ENCODE measurements around the gene CRHR2.

The CRHR2 gene

DNA sequence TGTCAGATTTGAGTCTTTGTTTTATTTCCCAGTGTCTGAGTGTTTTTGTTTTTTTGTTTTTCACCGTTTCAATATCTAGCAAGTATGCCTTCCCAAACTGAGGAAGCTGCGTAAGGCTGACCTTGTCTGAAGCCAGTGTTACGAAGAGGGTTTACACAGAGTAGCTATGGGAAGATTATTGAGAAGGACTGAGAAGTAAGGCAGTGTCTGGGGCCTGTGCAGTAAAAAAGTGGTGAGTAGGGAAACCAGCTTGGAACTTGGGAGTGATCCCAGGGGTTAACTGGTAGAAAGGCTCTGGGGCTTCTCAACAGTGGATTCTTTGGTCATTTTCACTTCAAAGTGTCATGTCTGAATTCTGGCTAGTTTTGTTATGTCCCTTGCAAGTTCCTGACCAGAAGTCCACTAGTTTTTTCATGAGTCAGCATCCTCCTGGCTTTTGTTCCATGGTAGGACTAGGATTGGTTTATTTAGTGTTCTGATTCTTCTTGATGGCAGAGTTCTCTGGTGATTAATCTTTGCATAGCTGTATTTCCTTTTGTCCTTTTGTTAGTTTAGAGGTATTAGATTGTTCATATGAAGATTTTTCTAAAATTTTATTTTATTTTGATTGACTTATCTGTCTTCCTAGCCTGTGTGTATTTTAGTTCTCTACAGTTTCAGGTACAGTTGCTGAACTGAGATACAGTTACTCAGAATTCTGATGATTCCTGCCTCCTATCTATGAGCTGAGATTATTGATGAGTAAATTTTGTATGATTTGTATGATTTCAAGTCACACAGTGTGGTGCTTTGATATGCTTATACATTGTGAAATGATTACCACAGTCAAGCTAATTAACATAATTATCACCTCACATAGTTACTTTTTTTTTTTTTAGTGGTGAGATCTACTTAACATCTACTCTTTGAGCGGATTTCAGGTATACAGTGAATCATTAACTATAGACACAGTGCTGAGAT, 68.6 kb downstream of the CRHR2 start:
- DNase-seq: no peak

GRCh38 chr7:30612658-30613265, 69.5 kb downstream of the CRHR2 start:
- DNase-seq: no peak

GRCh38 chr7:30605832-30606231, 76.4 kb downstream of the CRHR2 start:
- DNase-seq: no peak

DNA sequence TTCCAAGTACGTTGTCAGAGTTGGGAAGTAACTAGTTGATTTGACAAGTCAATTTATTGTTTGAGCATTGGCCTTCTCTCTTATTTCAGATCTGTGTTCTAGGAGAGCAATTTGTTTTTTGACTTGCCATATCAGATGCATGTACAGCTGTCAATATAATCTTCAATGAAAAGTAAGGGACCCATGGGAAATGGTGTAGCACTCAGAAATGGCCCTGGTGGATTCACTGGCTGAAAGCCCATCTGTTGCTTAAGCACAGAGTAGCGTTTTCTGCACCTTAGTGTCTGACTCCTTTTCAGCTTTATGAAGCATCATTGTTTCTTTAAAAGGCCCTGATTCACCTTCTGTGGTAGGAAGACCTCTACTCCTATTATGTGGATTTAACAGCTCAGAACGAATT, 77.4 kb downstream of the CRHR2 start:
- no peak for DNase-seq
